Stomach (tissue), 9 donors: ENCODE measurements around the gene WDR5B. TPM values are rescaled to one million over a fixed set of nuclear protein-coding genes. Genes with fewer than 3 reads are reported as not detected.

Experiments used
- DNase-seq, 2 donors: peaks; one replicate each; pipeline versions ENCODE4 v3.0.0 to v3.0.0-alpha.2; 2013 to 2019
- H3K27ac ChIP-seq, 5 donors: fragments of 200-600 bp in 4 of 5; sonication (generic) in 4 of 5; one replicate each; pipeline ENCODE4 v1.5.1; 2013 to 2019; ENCODE audit warnings: mild to moderate bottlenecking in 1 of 5, moderate library complexity in 1 of 5
- H3K27me3 ChIP-seq, 3 donors: fragments of 200-600 bp; sonication (generic); one replicate each; pipeline ENCODE4 v1.5.1; 2017 to 2019; ENCODE audit warnings: mixed run types in 1 of 3
- H3K36me3 ChIP-seq, 4 donors: fragments of 200-600 bp; sonication (generic); 1 replicate in 3 of 4; 2 replicates in 1 of 4; pipeline ENCODE4 v1.5.1; 2016 to 2019
- H3K4me1 ChIP-seq, 4 donors: fragments of 200-600 bp; sonication (generic); one replicate each; pipeline ENCODE4 v1.5.1; 2016 to 2019
- H3K4me3 ChIP-seq, 4 donors: fragments of 200-600 bp; sonication (generic) in 3 of 4; one replicate each; pipeline ENCODE4 v1.5.1; 2016 to 2019; ENCODE audit warnings: mild to moderate bottlenecking in 1 of 4
- H3K9me3 ChIP-seq, 4 donors: fragments of 200-600 bp; sonication (generic); one replicate each; pipeline ENCODE4 v1.5.1; 2016 to 2019
- EP300 ChIP-seq: sonication (generic); formaldehyde crosslinking; IDR thresholded peaks from one replicate; pipeline ENCODE4 v1.6.1; 2017; ENCODE audit warnings: antibody characterized with exemption
- POLR2A ChIP-seq, 4 donors: fragments of 450-650 bp; IDR thresholded peaks; one replicate each; pipeline ENCODE4 v1.6.1; 2016; ENCODE audit warnings: antibody characterized with exemption in 4 of 4, control low read depth in 2 of 4, mild to moderate bottlenecking in 1 of 4, moderate library complexity in 1 of 4
- POLR2AphosphoS5 ChIP-seq, 3 donors: sonication (generic); formaldehyde crosslinking; IDR thresholded peaks; one replicate each; pipeline ENCODE4 v1.6.1; 2016; ENCODE audit warnings: antibody characterized with exemption in 3 of 3
- WGBS, 5 donors: extraction: QIAGEN DNeasy Blood & Tissue Kit in 3 of 5; methylation state at CpG; one replicate each; pipeline versions ENCODE4 v1.1.5 to v1.1.7; 2013 to 2018; 5-methylcytosine and 5-hydroxymethylcytosine counted together
- intact Hi-C: fragments of 100-400 bp; cut with DNase I; formaldehyde crosslinking; loops from one replicate; pipeline ENCODE4 v1.15.1; 2023; ENCODE audit warnings: low total_unique reads
- polyA plus RNA-seq, 3 donors: library from polyadenylated mRNA; stranded (reverse); fragments of 200-250 nt; gene quantifications; one replicate each; pipeline ENCODE4 v1.2.3, GENCODE V29; 2013
- total RNA-seq, 5 donors: library from RNA; depleted of rRNA; stranded (reverse); fragments of >200 nt; gene quantifications; one replicate each; pipeline versions ENCODE4 v1.1.0 to v1.2.3, GENCODE V29; 2014 to 2016
- TF ChIP-seq, protein P1 (sequence below), 7 experiments: fragments of 450-650 bp in 4 of 7; fragments of 200-600 bp in 3 of 7; sonication (generic) in 3 of 7; IDR thresholded peaks; one replicate each; pipeline ENCODE4 v1.5.1; 2016 to 2019; ENCODE audit warnings: antibody characterized with exemption in 7 of 7, control low read depth in 2 of 7, mild to moderate bottlenecking in 1 of 7
- donor health status: healthy with polysubstance abuse.
- donor health status: Bipolar disorder and iron deficiency.
- donor health status: healthy.

The WDR5B gene
- total and polyA plus RNA-seq, 8 donors: under 0.01 to 4.6 (median 1.7) TPM; not detected in 1

DNA sequence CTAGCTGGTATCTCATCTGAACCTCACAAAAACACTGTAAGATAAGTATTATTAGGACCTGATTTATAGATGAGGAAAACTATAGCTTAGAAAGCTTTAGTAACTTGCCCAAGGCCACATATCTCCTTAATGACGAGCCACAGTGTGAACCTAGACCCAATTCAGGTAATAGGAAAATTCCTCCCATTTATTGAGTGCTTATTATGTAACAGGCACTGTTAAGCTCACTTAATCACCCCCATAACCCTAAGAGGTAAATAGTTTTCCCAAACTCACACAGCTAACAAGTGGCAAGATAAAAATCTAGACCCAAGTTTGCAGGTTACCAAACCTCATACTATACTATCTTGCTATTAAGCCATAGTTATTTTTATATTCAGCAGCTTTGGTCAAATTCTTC lies 7.9 kb downstream of the WDR5B start:
- no peak overlapping the region for H3K27ac ChIP-seq
- no peaks in the 10 kb centered on the region for H3K9me3 ChIP-seq
- TF ChIP-seq POLR2AphosphoS5 (IDR thresholded peaks at IDR 0.05) (no peak), EP300 (no peak), POLR2A (IDR thresholded peaks at IDR 0.05) (no peak)
- TF ChIP-seq, protein P1, sequence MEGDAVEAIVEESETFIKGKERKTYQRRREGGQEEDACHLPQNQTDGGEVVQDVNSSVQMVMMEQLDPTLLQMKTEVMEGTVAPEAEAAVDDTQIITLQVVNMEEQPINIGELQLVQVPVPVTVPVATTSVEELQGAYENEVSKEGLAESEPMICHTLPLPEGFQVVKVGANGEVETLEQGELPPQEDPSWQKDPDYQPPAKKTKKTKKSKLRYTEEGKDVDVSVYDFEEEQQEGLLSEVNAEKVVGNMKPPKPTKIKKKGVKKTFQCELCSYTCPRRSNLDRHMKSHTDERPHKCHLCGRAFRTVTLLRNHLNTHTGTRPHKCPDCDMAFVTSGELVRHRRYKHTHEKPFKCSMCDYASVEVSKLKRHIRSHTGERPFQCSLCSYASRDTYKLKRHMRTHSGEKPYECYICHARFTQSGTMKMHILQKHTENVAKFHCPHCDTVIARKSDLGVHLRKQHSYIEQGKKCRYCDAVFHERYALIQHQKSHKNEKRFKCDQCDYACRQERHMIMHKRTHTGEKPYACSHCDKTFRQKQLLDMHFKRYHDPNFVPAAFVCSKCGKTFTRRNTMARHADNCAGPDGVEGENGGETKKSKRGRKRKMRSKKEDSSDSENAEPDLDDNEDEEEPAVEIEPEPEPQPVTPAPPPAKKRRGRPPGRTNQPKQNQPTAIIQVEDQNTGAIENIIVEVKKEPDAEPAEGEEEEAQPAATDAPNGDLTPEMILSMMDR (IDR thresholded peaks at IDR 0.05): no peak
- H3K4me3 ChIP-seq: no peak overlapping the region
- intact Hi-C loops: no loop called here
- peaks cover 0 to 14% (median 3%) of the 10 kb centered on the region in 4 donors for H3K4me1 ChIP-seq
- H3K36me3 ChIP-seq: peaks cover 21 to 99% (median 90%) of the 10 kb centered on the region in 4 donors
- DNase-seq: no peak
- WGBS, 5 donors: 90 to 100% (median 91%) methylated on average over 1 of the region's 1 CpG
- no peaks in the 10 kb centered on the region for H3K27me3 ChIP-seq

DNA sequence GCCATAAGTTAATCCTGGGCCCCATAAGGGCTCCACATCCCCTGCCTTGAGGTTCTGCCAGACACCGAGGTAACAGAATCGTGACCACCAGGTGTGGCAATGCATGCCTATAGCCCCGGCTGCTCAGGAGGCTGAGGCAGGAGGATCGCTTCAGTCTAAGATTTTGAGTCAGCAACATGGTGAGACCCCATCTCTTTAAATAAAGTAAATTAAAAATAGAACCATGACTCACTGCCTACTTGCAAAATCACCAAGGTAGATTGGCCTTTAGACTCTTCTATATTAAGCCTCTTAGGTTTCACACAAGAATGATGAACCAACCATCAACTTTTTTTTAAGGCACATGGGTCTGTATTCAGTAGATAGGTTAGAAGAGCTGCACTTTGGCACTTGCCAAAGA lies 9.7 kb downstream of the WDR5B start:
- peaks cover 21 to 87% (median 86%) of the 10 kb centered on the region in 4 donors for H3K36me3 ChIP-seq
- TF ChIP-seq POLR2AphosphoS5 (IDR thresholded peaks at IDR 0.05) (no peak), POLR2A (IDR thresholded peaks at IDR 0.05) (no peak), EP300 (no peak)
- TF ChIP-seq, protein P1 (IDR thresholded peaks at IDR 0.05): no peak
- H3K4me1 ChIP-seq: no peaks in the 10 kb centered on the region
- intact Hi-C loops: no loop called here
- DNase-seq: no peak
- H3K27ac ChIP-seq: no peak overlapping the region
- H3K27me3 ChIP-seq: no peaks in the 10 kb centered on the region
- H3K9me3 ChIP-seq: no peaks in the 10 kb centered on the region
- no peak overlapping the region for H3K4me3 ChIP-seq
- WGBS, 5 donors: 79 to 96% (median 93%) methylated on average over 4 of the region's 4 CpGs

DNA sequence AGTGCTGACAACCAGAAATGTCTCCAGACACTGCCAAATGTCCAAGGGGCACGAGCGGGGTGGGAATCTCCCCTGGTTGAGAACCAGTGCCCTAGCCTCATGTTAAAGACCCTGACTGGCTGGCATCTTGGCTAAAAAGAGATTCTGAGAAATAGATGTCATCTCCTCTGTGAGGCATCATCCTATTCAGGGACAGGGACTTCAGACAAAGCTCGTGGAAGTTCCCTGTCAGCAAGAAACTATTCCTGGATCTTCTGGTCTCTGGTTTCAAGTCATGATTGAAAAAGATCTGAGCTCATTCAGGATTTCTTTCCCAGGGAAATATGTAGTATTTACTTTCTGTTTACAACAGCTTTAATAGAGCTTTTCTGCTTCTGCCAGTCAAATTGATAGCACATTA lies 10.8 kb downstream of the WDR5B start:
- intact Hi-C loops: no loop called here
- Histone ChIP-seq H3K4me3 (no peak overlapping the region), H3K4me1 (no peaks in the 10 kb centered on the region), H3K36me3 (peaks cover 17 to 75% (median 74%) of the 10 kb centered on the region in 4 donors), H3K27me3 (no peaks in the 10 kb centered on the region), H3K9me3 (no peaks in the 10 kb centered on the region), H3K27ac (no peak overlapping the region)
- TF ChIP-seq, protein P1 (IDR thresholded peaks at IDR 0.05): no peak
- no peak for TF ChIP-seq POLR2A (IDR thresholded peaks at IDR 0.05)
- TF ChIP-seq EP300: no peak
- no peak for TF ChIP-seq POLR2AphosphoS5 (IDR thresholded peaks at IDR 0.05)
- WGBS, 5 donors: 81 to 96% (median 92%) methylated on average over 3 of the region's 3 CpGs
- DNase-seq: no peak

DNA sequence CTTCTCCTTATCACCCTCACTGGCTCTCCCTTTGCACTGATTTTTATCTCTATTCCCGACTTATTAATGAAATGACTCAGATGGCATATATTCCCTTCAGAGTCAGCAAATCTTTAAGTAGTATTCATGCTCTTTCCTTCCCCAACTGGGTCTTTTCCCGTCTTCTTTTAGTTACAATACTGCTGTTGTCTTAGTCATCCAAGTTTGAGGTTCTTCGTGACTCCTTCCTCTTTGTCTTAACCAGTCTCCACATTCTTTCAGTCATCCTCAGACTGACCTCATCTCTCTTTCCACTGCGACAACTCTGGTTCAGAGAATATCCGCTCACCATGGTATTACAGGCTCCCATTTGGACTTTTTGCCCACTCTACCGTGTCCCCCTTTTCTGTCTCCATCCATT lies 12.4 kb downstream of the WDR5B start:
- no peak overlapping the region for H3K27ac ChIP-seq
- 85 to 91% (median 90%) methylated on average over 6 of the region's 6 CpGs for WGBS, 5 donors
- H3K9me3 ChIP-seq: no peaks in the 10 kb centered on the region
- H3K36me3 ChIP-seq: peaks cover 9 to 60% (median 59%) of the 10 kb centered on the region in 4 donors
- TF ChIP-seq POLR2AphosphoS5 (IDR thresholded peaks at IDR 0.05): no peak
- TF ChIP-seq, protein P1 (IDR thresholded peaks at IDR 0.05): no peak
- no peak for TF ChIP-seq POLR2A (IDR thresholded peaks at IDR 0.05)
- TF ChIP-seq EP300: no peak
- intact Hi-C loops: no loop called here
- no peak for DNase-seq
- no peak overlapping the region for H3K4me3 ChIP-seq
- no peaks in the 10 kb centered on the region for H3K27me3 ChIP-seq
- H3K4me1 ChIP-seq: no peaks in the 10 kb centered on the region
